Measurements from ENCODE around the gene ZBTB7C. TPM values are rescaled to one million over a fixed set of nuclear protein-coding genes. Genes with fewer than 3 reads are reported as not detected.

Gene ZBTB7C
- total RNA-seq, 1 donor from 2014 or later: 0.57 TPM

GRCh38 chr18:48394176-48394575 is 15.0 kb downstream of the ZBTB7C start:
- DNase-seq (ENCODE audit: low spot score, unreplicated experiment): no peak
- Mint-ChIP-seq H3K9me3 (ENCODE audit: low read depth) (no peaks in the 10 kb centered on the region), H3K27ac (no peak overlapping the region), H3K4me1 (ENCODE audit: low read depth) (no peaks in the 10 kb centered on the region), H3K4me3 (ENCODE audit: low read depth) (no peak overlapping the region), H3K27me3 (peaks cover 55% of the 10 kb centered on the region), H3K36me3 (ENCODE audit: insufficient read depth) (no peaks in the 10 kb centered on the region)
- TF ChIP-seq, protein P1, sequence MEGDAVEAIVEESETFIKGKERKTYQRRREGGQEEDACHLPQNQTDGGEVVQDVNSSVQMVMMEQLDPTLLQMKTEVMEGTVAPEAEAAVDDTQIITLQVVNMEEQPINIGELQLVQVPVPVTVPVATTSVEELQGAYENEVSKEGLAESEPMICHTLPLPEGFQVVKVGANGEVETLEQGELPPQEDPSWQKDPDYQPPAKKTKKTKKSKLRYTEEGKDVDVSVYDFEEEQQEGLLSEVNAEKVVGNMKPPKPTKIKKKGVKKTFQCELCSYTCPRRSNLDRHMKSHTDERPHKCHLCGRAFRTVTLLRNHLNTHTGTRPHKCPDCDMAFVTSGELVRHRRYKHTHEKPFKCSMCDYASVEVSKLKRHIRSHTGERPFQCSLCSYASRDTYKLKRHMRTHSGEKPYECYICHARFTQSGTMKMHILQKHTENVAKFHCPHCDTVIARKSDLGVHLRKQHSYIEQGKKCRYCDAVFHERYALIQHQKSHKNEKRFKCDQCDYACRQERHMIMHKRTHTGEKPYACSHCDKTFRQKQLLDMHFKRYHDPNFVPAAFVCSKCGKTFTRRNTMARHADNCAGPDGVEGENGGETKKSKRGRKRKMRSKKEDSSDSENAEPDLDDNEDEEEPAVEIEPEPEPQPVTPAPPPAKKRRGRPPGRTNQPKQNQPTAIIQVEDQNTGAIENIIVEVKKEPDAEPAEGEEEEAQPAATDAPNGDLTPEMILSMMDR (IDR thresholded peaks at IDR 0.05; ENCODE audit: unreplicated experiment): no peak

DNA sequence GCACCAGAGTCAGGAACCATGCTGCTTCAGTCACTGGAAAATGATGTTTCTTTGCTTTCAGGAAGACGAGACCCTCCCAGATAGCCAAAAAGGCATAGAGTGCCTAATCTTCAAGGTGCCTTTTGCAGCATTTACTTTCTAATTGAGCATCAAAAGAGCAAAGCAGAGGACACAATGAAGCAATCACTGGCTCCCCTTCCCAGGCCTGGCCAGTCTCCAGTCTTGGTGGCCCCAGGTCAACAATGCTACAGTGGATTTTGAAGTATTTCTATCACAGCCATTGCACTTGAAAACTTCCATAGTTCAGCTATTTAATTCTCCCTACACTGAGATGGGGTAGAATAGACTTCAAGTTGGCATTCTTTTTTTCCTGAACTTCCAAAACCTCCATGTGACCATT is 15.4 kb downstream of the ZBTB7C start:
- Mint-ChIP-seq H3K4me1 (ENCODE audit: low read depth) (no peaks in the 10 kb centered on the region), H3K4me3 (ENCODE audit: low read depth) (no peak overlapping the region), H3K36me3 (ENCODE audit: insufficient read depth) (no peaks in the 10 kb centered on the region), H3K27me3 (peaks cover 52% of the 10 kb centered on the region), H3K9me3 (ENCODE audit: low read depth) (no peaks in the 10 kb centered on the region), H3K27ac (no peak overlapping the region)
- TF ChIP-seq, protein P1 (IDR thresholded peaks at IDR 0.05; ENCODE audit: unreplicated experiment): no peak
- DNase-seq (ENCODE audit: low spot score, unreplicated experiment): no peak

DNA sequence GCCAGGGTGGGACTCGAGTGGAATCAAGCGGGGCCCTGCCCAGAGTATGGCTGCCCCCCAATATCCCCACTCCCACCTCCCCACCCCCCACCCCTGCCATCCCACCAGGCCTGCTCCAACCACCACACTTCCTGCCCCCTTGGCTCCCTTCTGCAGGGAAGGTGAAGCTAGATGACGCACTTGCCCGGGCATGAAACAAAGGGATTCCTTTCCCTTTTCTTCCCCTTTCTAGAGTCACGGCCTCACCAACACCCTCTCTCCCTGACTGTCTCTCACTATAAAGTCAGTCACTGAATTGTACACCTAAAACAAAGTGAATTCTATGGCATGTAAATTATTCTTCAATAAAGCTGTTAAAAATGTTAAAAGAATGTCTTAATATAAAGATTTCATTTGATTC is 16.0 kb downstream of the ZBTB7C start:
- H3K36me3 Mint-ChIP-seq (ENCODE audit: insufficient read depth): no peaks in the 10 kb centered on the region
- peaks cover 50% of the 10 kb centered on the region for H3K27me3 Mint-ChIP-seq
- no peaks in the 10 kb centered on the region for H3K4me1 Mint-ChIP-seq (ENCODE audit: low read depth)
- H3K27ac Mint-ChIP-seq: no peak overlapping the region
- DNase-seq (ENCODE audit: low spot score, unreplicated experiment): no peak
- TF ChIP-seq, protein P1 (IDR thresholded peaks at IDR 0.05; ENCODE audit: unreplicated experiment): no peak
- no peak overlapping the region for H3K4me3 Mint-ChIP-seq (ENCODE audit: low read depth)
- H3K9me3 Mint-ChIP-seq (ENCODE audit: low read depth): no peaks in the 10 kb centered on the region

- Mint-ChIP-seq H3K9me3 (ENCODE audit: low read depth) (no peaks in the 10 kb centered on the region), H3K36me3 (ENCODE audit: insufficient read depth) (no peaks in the 10 kb centered on the region), H3K27ac (no peak overlapping the region), H3K4me1 (ENCODE audit: low read depth) (no peaks in the 10 kb centered on the region), H3K27me3 (peaks cover 44% of the 10 kb centered on the region), H3K4me3 (ENCODE audit: low read depth) (no peak overlapping the region)
- no peak for DNase-seq (ENCODE audit: low spot score, unreplicated experiment)
- TF ChIP-seq, protein P1 (IDR thresholded peaks at IDR 0.05; ENCODE audit: unreplicated experiment): no peak
Measured at GRCh38 chr18:48392268-48392667, 16.9 kb downstream of the ZBTB7C start.

DNA sequence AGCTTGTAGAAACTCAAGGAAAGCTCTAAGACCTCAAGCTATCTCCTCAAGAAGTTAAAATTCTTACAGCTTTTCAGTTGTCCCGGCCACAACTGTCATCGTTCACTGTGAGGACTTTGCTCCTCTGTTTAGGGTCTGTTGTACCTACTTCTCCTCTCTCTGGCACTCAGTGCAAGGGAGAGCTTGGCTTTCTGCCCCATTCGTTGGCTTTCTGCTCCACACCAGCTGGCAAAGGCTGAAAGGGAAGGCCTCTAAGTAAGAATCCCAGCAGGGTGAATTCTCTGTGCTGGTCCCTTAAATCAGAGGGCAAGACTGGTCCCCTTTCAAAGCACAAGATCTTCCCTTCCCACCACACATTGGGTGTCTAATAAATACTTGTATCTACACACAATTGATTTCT is 17.3 kb downstream of the ZBTB7C start:
- Mint-ChIP-seq H3K4me3 (ENCODE audit: low read depth) (no peak overlapping the region), H3K36me3 (ENCODE audit: insufficient read depth) (no peaks in the 10 kb centered on the region), H3K27ac (no peak overlapping the region), H3K9me3 (ENCODE audit: low read depth) (no peaks in the 10 kb centered on the region), H3K4me1 (ENCODE audit: low read depth) (no peaks in the 10 kb centered on the region), H3K27me3 (peaks cover 43% of the 10 kb centered on the region)
- TF ChIP-seq, protein P1 (IDR thresholded peaks at IDR 0.05; ENCODE audit: unreplicated experiment): no peak
- no peak for DNase-seq (ENCODE audit: low spot score, unreplicated experiment)

Measured in progenitor cell of endocrine pancreas (in vitro differentiated cells).